HepG2 (cell line): ENCODE data around the gene HOXA9. TPM values are rescaled to one million over a fixed set of nuclear protein-coding genes. Genes with fewer than 3 reads are reported as not detected.

Experiments
- AHDC1 ChIP-seq: sonication (generic); formaldehyde crosslinking; IDR thresholded peaks from 2 replicates; pipeline ENCODE4 v1.5.1; 2020; ENCODE audit warnings: mild to moderate bottlenecking, missing genetic modification reagents, borderline replicate concordance
- ATF1 ChIP-seq: IDR thresholded peaks from 2 replicates; pipeline ENCODE4 v1.6.1; 2016; ENCODE audit warnings: mild to moderate bottlenecking, control low read depth
- CHD2 ChIP-seq: IDR thresholded peaks from 2 replicates; pipeline ENCODE4 v1.6.1; 2011; ENCODE audit warnings: low read depth, low read length, improper control_type of control experiment
- ERF ChIP-seq: IDR thresholded peaks from 2 replicates; pipeline ENCODE4 v1.6.1; 2018; ENCODE audit warnings: missing biosample characterization, missing genetic modification reagents
- KAT8 ChIP-seq: IDR thresholded peaks from 2 replicates; pipeline ENCODE4 v1.6.1; 2016; ENCODE audit warnings: missing genetic modification reagents, missing compliant biosample characterization
- NFE2L2 ChIP-seq: fragments of 150-350 bp; IDR thresholded peaks from 2 replicates; pipeline ENCODE4 v1.6.1; 2014; ENCODE audit warnings: low read length
- NR2F2 ChIP-seq: IDR thresholded peaks from 2 replicates; pipeline ENCODE4 v1.6.1; 2012; ENCODE audit warnings: low read depth, inconsistent platforms, borderline replicate concordance
- PAXIP1 ChIP-seq: sonication (generic); formaldehyde crosslinking; conservative IDR thresholded peaks from 2 replicates; pipeline ENCODE4 v1.4.0; 2020; ENCODE audit warnings: mild to moderate bottlenecking, missing genetic modification reagents, moderate library complexity
- POGZ ChIP-seq: sonication (generic); formaldehyde crosslinking; IDR thresholded peaks from 2 replicates; pipeline ENCODE4 v1.4.0; 2020; ENCODE audit warnings: mild to moderate bottlenecking, missing genetic modification reagents
- RFX1 ChIP-seq: fragments of 450-650 bp; IDR thresholded peaks from 2 replicates; pipeline ENCODE4 v1.6.1; 2017
- ZNF207 ChIP-seq: fragments of 450-650 bp; IDR thresholded peaks from 2 replicates; pipeline ENCODE4 v1.6.1; 2016; ENCODE audit warnings: antibody characterized with exemption, borderline replicate concordance
- ZNF230 ChIP-seq: sonication (generic); formaldehyde crosslinking; IDR thresholded peaks from 2 replicates; pipeline ENCODE4 v1.4.0; 2020; ENCODE audit warnings: mild to moderate bottlenecking, missing genetic modification reagents
- ZNF552 ChIP-seq: sonication (generic); formaldehyde crosslinking; IDR thresholded peaks from 2 replicates; pipeline ENCODE4 v1.9.0; 2022; ENCODE audit warnings: missing genetic modification reagents, mild to moderate bottlenecking, borderline replicate concordance
- ZNF746 ChIP-seq: sonication (generic); formaldehyde crosslinking; IDR thresholded peaks from 2 replicates; pipeline ENCODE4 v1.8.0; 2022; ENCODE audit warnings: mild to moderate bottlenecking, missing genetic modification reagents
- polyA plus RNA-seq, 8 experiments: library from polyadenylated mRNA; depleted of rRNA in 3 of 8; stranded (reverse) in 7 of 8; unstranded in 1 of 8; fragments of >200 nt; fragmentation: Illumina TruSeq in 4 of 8; extraction: Trizol in 4 of 8; gene quantifications; 2 replicates each; pipeline versions ENCODE4 v1.2.1 to v1.2.3, GENCODE V29; 2011 to 2016; ENCODE audit warnings: low read depth in 4 of 8, missing spikeins in 1 of 8, mixed read lengths in 1 of 8; ENCODE audit not compliant: insufficient read depth in 1 of 8
- total RNA-seq, 5 experiments: library from RNA; depleted of rRNA; stranded (reverse); fragments of >200 nt; fragmentation: Illumina TruSeq; extraction: Trizol; gene quantifications; 2 replicates each; pipeline ENCODE4 v1.2.3, GENCODE V29; 2016; ENCODE audit warnings: low read depth in 1 of 5
- TF ChIP-seq, protein P1 (sequence below): sonication (generic); formaldehyde crosslinking; IDR thresholded peaks from 2 replicates; pipeline ENCODE4 v1.5.1; 2020; ENCODE audit warnings: mild to moderate bottlenecking, moderate library complexity, missing genetic modification reagents
- TF ChIP-seq, protein P2 (sequence below): sonication (generic); formaldehyde crosslinking; IDR thresholded peaks from 2 replicates; pipeline ENCODE4 v1.8.0; 2022; ENCODE audit warnings: mild to moderate bottlenecking, missing genetic modification reagents, moderate library complexity
- TF ChIP-seq, protein P3 (sequence below): sonication (generic); formaldehyde crosslinking; IDR thresholded peaks from 2 replicates; pipeline ENCODE4 v1.4.0; 2020; ENCODE audit warnings: mild to moderate bottlenecking, missing genetic modification reagents

Gene HOXA9
- total and polyA plus RNA-seq, 2 of the 13 experiments (the other 11 are each of a cell fraction or from before 2014, with no cell fraction given), result not detected

DNA sequence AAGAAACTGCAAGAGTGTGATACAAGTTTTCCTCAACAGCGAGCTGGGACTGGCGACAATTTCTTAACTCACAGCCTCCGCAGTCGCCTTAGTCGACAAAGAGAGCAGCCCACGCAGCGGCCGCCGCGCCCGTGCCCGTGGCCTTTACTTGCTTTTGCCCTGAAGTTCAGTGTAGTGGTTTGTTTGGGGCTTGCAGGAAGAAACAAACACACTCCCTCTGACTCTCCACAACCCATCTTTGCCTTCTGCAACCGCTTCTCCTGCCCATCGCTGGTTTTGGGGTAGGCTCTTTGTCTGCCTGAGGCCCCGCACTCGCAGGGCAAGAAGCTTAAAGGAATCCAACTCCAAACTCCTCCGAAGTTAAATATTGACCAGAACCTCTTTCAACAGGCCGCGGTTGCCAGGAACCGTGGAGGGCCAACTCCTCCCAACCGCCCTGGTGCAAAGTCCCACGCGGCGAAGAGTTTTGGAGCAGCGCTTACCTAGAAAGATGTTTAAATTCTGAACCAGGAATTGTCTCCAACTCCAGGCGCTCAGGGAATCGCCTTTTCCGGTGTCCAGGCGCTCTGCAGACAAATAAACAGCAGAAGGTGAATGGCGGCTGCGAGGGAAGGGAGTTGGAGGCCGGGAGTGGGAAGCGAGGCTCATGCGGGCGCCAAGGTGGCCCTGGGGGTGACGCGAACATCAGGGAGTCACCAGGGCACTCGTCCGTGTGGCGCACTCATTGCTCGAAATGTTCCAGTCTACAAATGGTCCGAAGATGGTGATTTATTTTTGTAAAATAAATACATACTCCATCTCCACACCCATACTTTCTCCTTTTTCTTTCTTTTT lies 43.0 kb downstream of the HOXA9 start (continued):
- TF ChIP-seq, protein P1, sequence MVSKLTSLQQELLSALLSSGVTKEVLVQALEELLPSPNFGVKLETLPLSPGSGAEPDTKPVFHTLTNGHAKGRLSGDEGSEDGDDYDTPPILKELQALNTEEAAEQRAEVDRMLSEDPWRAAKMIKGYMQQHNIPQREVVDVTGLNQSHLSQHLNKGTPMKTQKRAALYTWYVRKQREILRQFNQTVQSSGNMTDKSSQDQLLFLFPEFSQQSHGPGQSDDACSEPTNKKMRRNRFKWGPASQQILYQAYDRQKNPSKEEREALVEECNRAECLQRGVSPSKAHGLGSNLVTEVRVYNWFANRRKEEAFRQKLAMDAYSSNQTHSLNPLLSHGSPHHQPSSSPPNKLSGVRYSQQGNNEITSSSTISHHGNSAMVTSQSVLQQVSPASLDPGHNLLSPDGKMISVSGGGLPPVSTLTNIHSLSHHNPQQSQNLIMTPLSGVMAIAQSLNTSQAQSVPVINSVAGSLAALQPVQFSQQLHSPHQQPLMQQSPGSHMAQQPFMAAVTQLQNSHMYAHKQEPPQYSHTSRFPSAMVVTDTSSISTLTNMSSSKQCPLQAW (CRISPR knock-in tag), result peak; percentile 96
- no peak for TF ChIP-seq NFE2L2
- TF ChIP-seq POGZ (CRISPR knock-in tag), result peak; percentile 45; the same call in 1 of the 2 replicates
- peak; percentile 96 for TF ChIP-seq PAXIP1
- no peak for TF ChIP-seq ZNF746 (CRISPR knock-in tag)
- no peak for TF ChIP-seq KAT8 (CRISPR knock-in tag)
- TF ChIP-seq ERF (CRISPR knock-in tag), result peak; percentile 65
- no peak for TF ChIP-seq ATF1
- peak; percentile 72; the same call in 1 of the 2 replicates for TF ChIP-seq ZNF230
- TF ChIP-seq, protein P2, sequence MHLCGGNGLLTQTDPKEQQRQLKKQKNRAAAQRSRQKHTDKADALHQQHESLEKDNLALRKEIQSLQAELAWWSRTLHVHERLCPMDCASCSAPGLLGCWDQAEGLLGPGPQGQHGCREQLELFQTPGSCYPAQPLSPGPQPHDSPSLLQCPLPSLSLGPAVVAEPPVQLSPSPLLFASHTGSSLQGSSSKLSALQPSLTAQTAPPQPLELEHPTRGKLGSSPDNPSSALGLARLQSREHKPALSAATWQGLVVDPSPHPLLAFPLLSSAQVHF (CRISPR knock-in tag), result no peak
- TF ChIP-seq, protein P3, sequence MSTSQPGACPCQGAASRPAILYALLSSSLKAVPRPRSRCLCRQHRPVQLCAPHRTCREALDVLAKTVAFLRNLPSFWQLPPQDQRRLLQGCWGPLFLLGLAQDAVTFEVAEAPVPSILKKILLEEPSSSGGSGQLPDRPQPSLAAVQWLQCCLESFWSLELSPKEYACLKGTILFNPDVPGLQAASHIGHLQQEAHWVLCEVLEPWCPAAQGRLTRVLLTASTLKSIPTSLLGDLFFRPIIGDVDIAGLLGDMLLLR (CRISPR knock-in tag), result no peak
- TF ChIP-seq ZNF552 (CRISPR knock-in tag), result no peak
- TF ChIP-seq CHD2, result no peak
- peak; percentile 18; the same call in 1 of the 2 replicates for TF ChIP-seq NR2F2
- peak; percentile 72; the same call in 1 of the 2 replicates for TF ChIP-seq AHDC1 (CRISPR knock-in tag)
- TF ChIP-seq RFX1, result no peak
- no peak for TF ChIP-seq ZNF207
